Measurements from ENCODE around the gene PRLH. TPM values are rescaled to one million over a fixed set of nuclear protein-coding genes. Genes with fewer than 3 reads are reported as not detected.

Gene PRLH
- total and polyA plus RNA-seq, 3 donors from 2014 or later, result not detected

GRCh38 chr2:237581751-237582746 lies 15.7 kb downstream of the PRLH start:
- H3K9me3 ChIP-seq, result no peaks in the 10 kb centered on the region
- DNase-seq, result peak; percentile 97
- no peak overlapping the region for H3K4me3 ChIP-seq
- peaks cover 10% of the 10 kb centered on the region for H3K4me1 ChIP-seq
- intact Hi-C loops (cut with DNase I; ENCODE audit: low total_unique reads), result loop anchor here (5.0 kb wide), 1 partner anchor 170 kb away; no protein-coding TSS in a partner anchor
- no peaks in the 10 kb centered on the region for H3K36me3 ChIP-seq (ENCODE audit: low read depth, missing control alignments)
- peak overlapping the region; percentile 53 to 78 for H3K27ac ChIP-seq
- 16 to 19% methylated on average over 16 to 25 of the region's 25 CpGs for WGBS, 2 donors
- H3K27me3 ChIP-seq, result no peaks in the 10 kb centered on the region
- TF ChIP-seq, protein P1, sequence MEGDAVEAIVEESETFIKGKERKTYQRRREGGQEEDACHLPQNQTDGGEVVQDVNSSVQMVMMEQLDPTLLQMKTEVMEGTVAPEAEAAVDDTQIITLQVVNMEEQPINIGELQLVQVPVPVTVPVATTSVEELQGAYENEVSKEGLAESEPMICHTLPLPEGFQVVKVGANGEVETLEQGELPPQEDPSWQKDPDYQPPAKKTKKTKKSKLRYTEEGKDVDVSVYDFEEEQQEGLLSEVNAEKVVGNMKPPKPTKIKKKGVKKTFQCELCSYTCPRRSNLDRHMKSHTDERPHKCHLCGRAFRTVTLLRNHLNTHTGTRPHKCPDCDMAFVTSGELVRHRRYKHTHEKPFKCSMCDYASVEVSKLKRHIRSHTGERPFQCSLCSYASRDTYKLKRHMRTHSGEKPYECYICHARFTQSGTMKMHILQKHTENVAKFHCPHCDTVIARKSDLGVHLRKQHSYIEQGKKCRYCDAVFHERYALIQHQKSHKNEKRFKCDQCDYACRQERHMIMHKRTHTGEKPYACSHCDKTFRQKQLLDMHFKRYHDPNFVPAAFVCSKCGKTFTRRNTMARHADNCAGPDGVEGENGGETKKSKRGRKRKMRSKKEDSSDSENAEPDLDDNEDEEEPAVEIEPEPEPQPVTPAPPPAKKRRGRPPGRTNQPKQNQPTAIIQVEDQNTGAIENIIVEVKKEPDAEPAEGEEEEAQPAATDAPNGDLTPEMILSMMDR (IDR thresholded peaks at IDR 0.05), result peak in 2 of 3 experiments; percentile 31 to 42
- no peak for TF ChIP-seq POLR2A (IDR thresholded peaks at IDR 0.05)

DNA sequence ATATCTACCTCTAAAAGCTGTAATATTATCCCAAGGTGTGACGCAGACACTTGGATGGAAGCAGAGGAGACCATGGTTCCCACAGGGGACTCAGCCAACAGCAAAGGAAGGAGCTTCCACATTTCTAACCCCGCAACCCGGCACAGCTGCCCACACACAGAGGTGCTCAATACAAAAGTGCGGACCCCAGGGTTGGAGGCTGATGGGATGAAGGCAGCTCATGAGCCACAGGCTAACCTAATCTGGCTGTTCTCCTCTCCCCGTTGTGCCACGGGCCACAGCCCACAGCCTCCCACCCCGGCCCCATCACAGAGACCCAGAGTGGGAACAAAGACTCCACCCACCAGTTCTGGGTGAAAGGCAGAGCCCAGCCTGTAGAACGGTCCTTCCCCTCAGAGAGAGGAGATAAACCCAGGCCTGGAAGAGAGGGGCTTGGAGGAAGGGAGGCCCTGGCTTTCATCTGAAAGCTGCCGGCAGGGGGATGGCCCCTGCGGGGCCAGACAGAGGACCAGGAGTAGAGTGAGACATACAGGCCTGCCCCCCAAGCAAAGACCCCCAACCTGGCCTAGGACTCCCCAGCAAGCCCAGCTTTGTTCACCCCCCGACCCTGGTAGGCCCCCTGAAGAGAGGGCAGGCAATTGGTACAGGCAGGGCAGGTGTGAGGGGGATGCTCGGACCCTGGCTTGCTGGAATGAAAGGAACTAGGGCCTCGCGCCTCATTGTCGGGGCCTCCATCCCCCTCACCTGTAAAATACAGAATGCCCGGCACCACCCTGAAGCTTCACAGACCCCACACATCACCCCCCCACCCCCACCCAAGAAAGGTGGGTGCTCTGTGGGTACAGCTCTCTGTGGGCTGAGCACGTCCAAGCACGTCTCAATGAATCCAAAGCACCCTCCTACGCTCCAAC lies 17.3 kb downstream of the PRLH start:
- no peaks in the 10 kb centered on the region for H3K27me3 ChIP-seq
- no peak overlapping the region for H3K4me3 ChIP-seq
- H3K27ac ChIP-seq, result no peak overlapping the region
- no peaks in the 10 kb centered on the region for H3K9me3 ChIP-seq
- intact Hi-C loops (cut with DNase I; ENCODE audit: low total_unique reads), result loop anchor here (5.0 kb wide), 1 partner anchor 169 kb away; no protein-coding TSS in a partner anchor
- WGBS, 2 donors, result 77 to 91% methylated on average over 12 to 19 of the region's 19 CpGs
- H3K36me3 ChIP-seq (ENCODE audit: low read depth, missing control alignments), result no peaks in the 10 kb centered on the region
- no peak for DNase-seq
- TF ChIP-seq, protein P1 (IDR thresholded peaks at IDR 0.05), result no peak
- no peak for TF ChIP-seq POLR2A (IDR thresholded peaks at IDR 0.05)
- H3K4me1 ChIP-seq, result peaks cover 10% of the 10 kb centered on the region

DNA sequence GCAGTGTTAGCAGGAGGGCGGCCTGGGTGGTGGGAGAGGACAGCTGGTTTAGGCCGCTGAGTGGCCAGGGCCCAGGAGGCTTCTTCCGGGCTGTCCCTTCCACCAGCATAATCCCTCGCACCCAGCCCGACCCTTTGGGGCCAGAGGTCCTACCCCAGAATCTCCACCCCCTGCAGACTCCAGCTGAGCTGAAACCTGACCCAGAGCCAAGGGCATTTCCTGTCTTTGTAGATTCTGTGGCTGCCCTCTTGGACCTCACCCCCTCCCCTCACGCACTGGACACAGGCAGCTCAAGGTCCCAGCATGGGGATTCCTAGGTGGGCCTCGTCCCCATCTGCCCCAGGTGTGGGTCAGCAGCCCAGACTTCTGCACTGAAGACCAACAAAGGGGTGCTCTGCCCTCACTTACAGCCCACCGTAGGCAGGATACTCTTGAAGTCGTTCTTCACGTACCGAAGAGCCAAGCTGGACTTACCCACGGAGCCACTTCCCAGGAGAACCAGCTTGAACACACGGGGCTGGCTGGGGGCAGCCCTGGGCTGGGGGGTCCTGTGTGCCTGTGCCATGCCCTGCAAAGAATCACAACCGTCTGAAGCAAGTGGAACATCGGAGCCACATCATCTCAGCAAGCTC lies 19.3 kb downstream of the PRLH start:
- H3K36me3 ChIP-seq (ENCODE audit: low read depth, missing control alignments), result no peaks in the 10 kb centered on the region
- H3K27ac ChIP-seq, result no peak overlapping the region
- DNase-seq, result no peak
- H3K27me3 ChIP-seq, result no peaks in the 10 kb centered on the region
- intact Hi-C loops (cut with DNase I; ENCODE audit: low total_unique reads), result no loop called here
- H3K4me1 ChIP-seq, result peaks cover 10% of the 10 kb centered on the region
- H3K4me3 ChIP-seq, result no peak overlapping the region
- no peaks in the 10 kb centered on the region for H3K9me3 ChIP-seq
- WGBS, 2 donors, result 82 to 88% methylated on average over 15 of the region's 15 CpGs
- no peak for TF ChIP-seq POLR2A (IDR thresholded peaks at IDR 0.05)
- TF ChIP-seq, protein P1 (IDR thresholded peaks at IDR 0.05), result no peak

- Histone ChIP-seq H3K9me3 (no peaks in the 10 kb centered on the region), H3K4me3 (no peak overlapping the region), H3K27me3 (no peaks in the 10 kb centered on the region), H3K4me1 (peaks cover 4% of the 10 kb centered on the region), H3K27ac (no peak overlapping the region), H3K36me3 (ENCODE audit: low read depth, missing control alignments) (no peaks in the 10 kb centered on the region)
- 88 to 93% methylated on average over 9 of the region's 9 CpGs for WGBS, 2 donors
- intact Hi-C loops (cut with DNase I; ENCODE audit: low total_unique reads), result no loop called here
- TF ChIP-seq POLR2A (IDR thresholded peaks at IDR 0.05), result no peak
- TF ChIP-seq, protein P1 (IDR thresholded peaks at IDR 0.05), result no peak
- DNase-seq, result no peak
These were observed 21.8 kb downstream of the PRLH start for GRCh38 chr2:237588044-237588696.
